ENCODE data around the gene CYP46A1. TPM values are rescaled to one million over a fixed set of nuclear protein-coding genes. Genes with fewer than 3 reads are reported as not detected.

The CYP46A1 gene
- total RNA-seq, 2 experiments from 2014 or later, result 0.11 to 0.22 TPM

DNA sequence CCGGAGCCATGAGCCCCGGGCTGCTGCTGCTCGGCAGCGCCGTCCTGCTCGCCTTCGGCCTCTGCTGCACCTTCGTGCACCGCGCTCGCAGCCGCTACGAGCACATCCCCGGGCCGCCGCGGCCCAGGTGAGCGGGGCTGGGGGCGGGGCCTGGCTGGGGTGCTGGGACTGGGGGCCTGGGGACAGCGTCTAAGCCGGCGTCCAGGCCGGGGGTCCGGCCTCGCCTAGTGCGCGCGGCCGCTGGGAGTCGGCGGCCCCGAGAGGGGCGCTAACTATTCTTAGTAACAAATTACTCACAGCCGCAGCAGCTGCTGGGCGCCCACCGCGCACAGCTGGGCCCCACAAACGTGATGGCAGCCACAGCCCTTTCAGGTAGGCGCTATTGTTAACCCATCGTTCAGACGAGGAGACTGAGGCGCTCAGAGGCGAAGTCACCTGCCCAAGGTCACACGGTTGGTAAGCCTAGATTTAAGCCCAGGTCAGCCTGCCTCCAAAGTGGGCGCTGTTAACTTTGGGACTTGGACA lies 374 bp downstream of the CYP46A1 start:
- Histone ChIP-seq H3K4me1 (ENCODE audit: insufficient read depth, low read length) (peaks cover 31% of the 10 kb centered on the region), H3K9me3 (ENCODE audit: control insufficient read depth in 1 of 2, insufficient read depth in 1 of 2, low read length in 2 of 2) (peaks cover 0 to 5% of the 10 kb centered on the region in 2 experiments), H3K27me3 (ENCODE audit: control insufficient read depth in 1 of 2, insufficient read depth in 2 of 2, low read length in 2 of 2) (peaks cover 13 to 19% of the 10 kb centered on the region in 2 experiments), H3K4me3 (ENCODE audit: low read length) (peak overlapping the region; percentile 31), H3K27ac (ENCODE audit: low read depth in 1 of 2, low read length in 2 of 2) (no peak overlapping the region), H3K36me3 (ENCODE audit: insufficient read depth, low read length) (no peaks in the 10 kb centered on the region)
- peaks cover 12% of the 10 kb centered on the region for H3K4me1 Mint-ChIP-seq (ENCODE audit: low read depth)
- DNase-seq, result peak in 1 of 14 experiments; percentile 14
- H3K4me3 Mint-ChIP-seq, result no peak overlapping the region
- intact Hi-C loops (cut with DNase I, micrococcal nuclease), result loop anchor here in 1 of 2 experiments (5.0 to 10.0 kb wide), 3 partner anchors 288 to 693 kb away; partner anchors contain the start of gene WDR25
- H3K9me3 Mint-ChIP-seq, result no peaks in the 10 kb centered on the region
- peak; percentile 30 for ATAC-seq (ENCODE audit: poor library complexity)
- CTCF ChIA-PET, result interaction anchor here (0.7 kb wide), 1 partner anchor 201 kb away, joined by 3 read pairs; no protein-coding TSS in a partner anchor
- H3K27ac Mint-ChIP-seq, result no peak overlapping the region
- peaks cover 25% of the 10 kb centered on the region for H3K27me3 Mint-ChIP-seq
- POLR2A ChIA-PET, result interaction anchor here (0.9 to 2.3 kb wide), 5 partner anchors 17 to 287 kb away, joined by 3 to 23 read pairs (median 3); partner anchors contain the start of genes CCDC85C, CCNK, EML1 and SETD3
- TF ChIP-seq, protein P1, sequence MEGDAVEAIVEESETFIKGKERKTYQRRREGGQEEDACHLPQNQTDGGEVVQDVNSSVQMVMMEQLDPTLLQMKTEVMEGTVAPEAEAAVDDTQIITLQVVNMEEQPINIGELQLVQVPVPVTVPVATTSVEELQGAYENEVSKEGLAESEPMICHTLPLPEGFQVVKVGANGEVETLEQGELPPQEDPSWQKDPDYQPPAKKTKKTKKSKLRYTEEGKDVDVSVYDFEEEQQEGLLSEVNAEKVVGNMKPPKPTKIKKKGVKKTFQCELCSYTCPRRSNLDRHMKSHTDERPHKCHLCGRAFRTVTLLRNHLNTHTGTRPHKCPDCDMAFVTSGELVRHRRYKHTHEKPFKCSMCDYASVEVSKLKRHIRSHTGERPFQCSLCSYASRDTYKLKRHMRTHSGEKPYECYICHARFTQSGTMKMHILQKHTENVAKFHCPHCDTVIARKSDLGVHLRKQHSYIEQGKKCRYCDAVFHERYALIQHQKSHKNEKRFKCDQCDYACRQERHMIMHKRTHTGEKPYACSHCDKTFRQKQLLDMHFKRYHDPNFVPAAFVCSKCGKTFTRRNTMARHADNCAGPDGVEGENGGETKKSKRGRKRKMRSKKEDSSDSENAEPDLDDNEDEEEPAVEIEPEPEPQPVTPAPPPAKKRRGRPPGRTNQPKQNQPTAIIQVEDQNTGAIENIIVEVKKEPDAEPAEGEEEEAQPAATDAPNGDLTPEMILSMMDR (IDR thresholded peaks at IDR 0.05), result no peak
- no peaks in the 10 kb centered on the region for H3K36me3 Mint-ChIP-seq (ENCODE audit: low read depth)

DNA sequence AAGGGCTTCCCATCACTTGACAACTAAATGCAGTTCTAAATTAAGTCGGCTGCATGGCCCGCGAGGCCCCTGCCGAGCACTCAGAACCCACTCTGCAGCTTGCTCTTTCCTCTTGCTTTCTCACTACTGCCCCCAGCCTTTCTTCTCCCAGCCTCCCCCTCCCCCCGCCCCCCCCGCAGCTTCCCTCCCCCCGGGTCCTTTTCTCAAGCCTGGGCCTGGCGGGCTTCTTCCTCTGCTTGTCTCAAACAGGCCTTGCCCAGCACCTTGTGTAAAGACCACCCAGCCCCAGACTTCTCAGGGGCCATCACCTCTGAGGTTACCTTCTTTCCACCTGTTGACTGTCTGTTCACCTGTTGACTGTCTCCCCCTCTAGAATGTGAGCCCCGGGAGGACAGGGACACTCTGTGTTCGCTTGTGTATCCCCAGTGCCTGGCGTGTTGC lies 1.1 kb downstream of the CYP46A1 start:
- peaks cover 0 to 5% of the 10 kb centered on the region in 2 experiments for H3K9me3 ChIP-seq (ENCODE audit: control insufficient read depth in 1 of 2, insufficient read depth in 1 of 2, low read length in 2 of 2)
- intact Hi-C loops (cut with DNase I, micrococcal nuclease), result loop anchor here in 1 of 2 experiments (5.0 to 10.0 kb wide), 2 partner anchors 168 to 530 kb away; no protein-coding TSS in a partner anchor
- peaks cover 14 to 19% of the 10 kb centered on the region in 2 experiments for H3K27me3 ChIP-seq (ENCODE audit: control insufficient read depth in 1 of 2, insufficient read depth in 2 of 2, low read length in 2 of 2)
- TF ChIP-seq, protein P1 (IDR thresholded peaks at IDR 0.05), result no peak
- ChIA-PET POLR2A (interaction anchor here (2.3 kb wide), 1 partner anchor 81 kb away, joined by 23 read pairs; the partner anchor contains the start of gene CCDC85C), CTCF (no interaction called here)
- no peak overlapping the region for H3K27ac ChIP-seq (ENCODE audit: low read depth in 1 of 2, low read length in 2 of 2)
- peaks cover 31% of the 10 kb centered on the region for H3K4me1 ChIP-seq (ENCODE audit: insufficient read depth, low read length)
- H3K27me3 Mint-ChIP-seq, result peaks cover 31% of the 10 kb centered on the region
- no peaks in the 10 kb centered on the region for H3K36me3 ChIP-seq (ENCODE audit: insufficient read depth, low read length)
- H3K9me3 Mint-ChIP-seq, result no peaks in the 10 kb centered on the region
- H3K4me3 ChIP-seq (ENCODE audit: low read length), result no peak overlapping the region
- ATAC-seq (ENCODE audit: poor library complexity), result no peak
- H3K4me3 Mint-ChIP-seq, result peak overlapping the region; percentile 85
- peaks cover 12% of the 10 kb centered on the region for H3K4me1 Mint-ChIP-seq (ENCODE audit: low read depth)
- no peak for DNase-seq
- H3K36me3 Mint-ChIP-seq (ENCODE audit: low read depth), result no peaks in the 10 kb centered on the region
- H3K27ac Mint-ChIP-seq, result no peak overlapping the region

DNA sequence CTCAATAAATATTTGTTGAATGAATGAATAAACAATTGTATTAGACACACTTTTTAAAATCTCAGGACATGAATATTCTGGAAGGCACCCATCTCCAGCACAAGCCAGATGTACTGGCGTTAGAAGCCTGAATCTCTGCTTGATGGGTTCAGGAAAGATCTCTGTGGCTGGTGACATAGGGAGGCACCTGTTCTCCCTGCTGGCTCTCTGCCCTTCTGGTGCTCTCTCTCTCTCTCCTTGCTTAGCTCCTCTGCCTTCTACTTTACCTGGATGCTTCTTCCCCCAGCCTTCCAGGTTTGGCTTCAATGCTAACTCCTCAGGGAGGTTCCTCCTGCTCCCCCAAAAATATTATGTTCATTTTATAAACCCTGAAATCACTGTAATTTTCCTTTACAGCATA lies 1.5 kb downstream of the CYP46A1 start:
- Mint-ChIP-seq H3K27ac (no peak overlapping the region), H3K36me3 (ENCODE audit: low read depth) (no peaks in the 10 kb centered on the region), H3K4me3 (peak overlapping the region; percentile 85), H3K4me1 (ENCODE audit: low read depth) (peaks cover 12% of the 10 kb centered on the region), H3K9me3 (no peaks in the 10 kb centered on the region), H3K27me3 (peaks cover 31% of the 10 kb centered on the region)
- no peak overlapping the region for H3K4me3 ChIP-seq (ENCODE audit: low read length)
- ChIA-PET POLR2A (interaction anchor here (2.3 kb wide), 1 partner anchor 81 kb away, joined by 23 read pairs; the partner anchor contains the start of gene CCDC85C), CTCF (no interaction called here)
- H3K9me3 ChIP-seq (ENCODE audit: control insufficient read depth in 1 of 2, insufficient read depth in 1 of 2, low read length in 2 of 2), result peaks cover 0 to 5% of the 10 kb centered on the region in 2 experiments
- no peak overlapping the region for H3K27ac ChIP-seq (ENCODE audit: low read depth in 1 of 2, low read length in 2 of 2)
- H3K4me1 ChIP-seq (ENCODE audit: insufficient read depth, low read length), result peaks cover 31% of the 10 kb centered on the region
- H3K36me3 ChIP-seq (ENCODE audit: insufficient read depth, low read length), result no peaks in the 10 kb centered on the region
- intact Hi-C loops (cut with DNase I, micrococcal nuclease), result loop anchor here in 1 of 2 experiments (5.0 to 10.0 kb wide), 2 partner anchors 168 to 529 kb away; no protein-coding TSS in a partner anchor
- DNase-seq, result no peak
- TF ChIP-seq, protein P1 (IDR thresholded peaks at IDR 0.05), result no peak
- H3K27me3 ChIP-seq (ENCODE audit: control insufficient read depth in 1 of 2, insufficient read depth in 2 of 2, low read length in 2 of 2), result peaks cover 14 to 19% of the 10 kb centered on the region in 2 experiments
- ATAC-seq (ENCODE audit: poor library complexity), result no peak

Data from CD4-positive, alpha-beta T cell (primary cell).